HG02571 (cell line): Measurements from ENCODE around the gene LRWD1.
"Not testable (repeated sequence)": the region's sequence is repeated elsewhere in the genome, so short reads cannot be mapped to it uniquely, and the experiment has no call there.

ENCODE experiments used
- ATAC-seq: cut with Tn5 transposase; IDR thresholded peaks from one replicate; pipeline ENCODE4 v1.9.1; 2021; ENCODE audit warnings: mild to moderate bottlenecking, moderate library complexity; ENCODE audit not compliant: unreplicated experiment

LRWD1 gene

DNA sequence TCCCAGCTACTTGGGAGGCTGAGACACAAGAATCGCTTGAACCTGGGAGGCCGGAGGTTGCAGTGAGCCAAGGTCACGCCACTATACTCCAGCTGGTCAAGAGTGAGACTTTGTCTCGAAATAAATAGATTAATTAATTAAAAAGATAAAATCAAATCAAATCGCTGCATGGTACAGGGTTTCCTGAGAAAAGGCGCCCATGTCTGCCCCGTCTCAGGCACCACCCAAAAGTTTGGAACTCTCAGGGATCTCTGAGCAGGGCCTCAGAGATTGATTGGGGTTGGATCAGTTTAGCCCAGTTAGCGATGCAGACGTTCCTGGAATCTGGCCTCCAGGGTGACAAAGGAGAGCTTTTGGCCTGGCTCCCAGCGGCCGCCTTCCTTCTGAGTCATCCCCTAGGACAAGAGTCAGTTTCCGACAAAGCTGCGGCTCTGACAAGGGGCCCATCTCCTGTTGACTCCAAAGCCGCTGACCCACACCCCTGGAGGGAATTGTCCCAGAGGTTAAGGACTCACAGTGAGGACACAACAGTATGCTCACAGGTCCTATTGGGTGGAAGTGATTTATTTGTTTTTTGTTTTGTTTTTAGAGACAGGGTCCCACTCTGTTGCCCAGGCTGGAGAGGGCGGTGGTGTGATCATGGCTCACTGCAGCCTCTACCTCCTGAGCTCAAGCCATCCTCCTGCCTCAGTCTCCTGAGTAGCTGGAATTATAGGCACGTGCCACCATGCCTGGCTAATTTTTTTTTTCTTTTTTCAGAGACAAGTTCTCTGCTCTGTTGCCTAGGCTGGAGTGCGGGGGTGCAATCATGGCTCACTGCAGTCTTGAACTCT is 24.6 kb upstream of the LRWD1 start:
- ATAC-seq = no peak

DNA sequence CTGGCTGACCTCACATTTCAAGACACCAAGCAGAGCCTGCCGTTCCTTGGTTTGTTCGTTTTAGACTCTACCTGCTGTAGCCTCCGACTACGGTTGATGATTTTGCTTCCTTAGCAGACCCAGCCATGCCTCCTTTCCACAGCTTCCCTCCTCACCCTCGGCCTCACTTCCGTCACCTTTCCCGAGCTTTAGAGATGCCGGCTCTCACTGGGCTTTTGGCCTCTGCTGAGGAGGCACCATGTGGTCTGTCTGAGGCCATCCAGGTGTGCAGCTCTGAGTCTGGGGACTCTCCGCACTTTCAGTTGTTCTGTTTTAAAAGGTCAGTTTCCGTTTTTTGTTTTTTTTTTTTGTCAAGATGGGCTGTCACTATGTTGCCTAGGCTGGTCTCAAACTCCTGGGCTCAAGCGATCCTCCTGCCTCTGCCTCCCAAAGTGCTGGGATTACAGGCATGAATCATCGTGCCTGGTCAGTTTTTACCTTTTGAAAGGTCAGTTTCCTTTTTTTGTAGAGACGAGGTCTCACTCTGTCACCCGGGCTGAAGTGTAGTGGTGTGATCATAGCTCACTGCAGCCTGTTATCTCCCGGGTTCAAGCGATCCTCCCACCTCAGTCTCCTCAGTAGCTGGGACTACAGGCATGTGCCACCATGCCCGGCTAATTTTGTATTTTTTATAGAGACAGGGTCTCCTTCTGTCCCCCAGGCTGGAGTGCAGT is 19.7 kb upstream of the LRWD1 start:
- ATAC-seq = peak; percentile 40

DNA sequence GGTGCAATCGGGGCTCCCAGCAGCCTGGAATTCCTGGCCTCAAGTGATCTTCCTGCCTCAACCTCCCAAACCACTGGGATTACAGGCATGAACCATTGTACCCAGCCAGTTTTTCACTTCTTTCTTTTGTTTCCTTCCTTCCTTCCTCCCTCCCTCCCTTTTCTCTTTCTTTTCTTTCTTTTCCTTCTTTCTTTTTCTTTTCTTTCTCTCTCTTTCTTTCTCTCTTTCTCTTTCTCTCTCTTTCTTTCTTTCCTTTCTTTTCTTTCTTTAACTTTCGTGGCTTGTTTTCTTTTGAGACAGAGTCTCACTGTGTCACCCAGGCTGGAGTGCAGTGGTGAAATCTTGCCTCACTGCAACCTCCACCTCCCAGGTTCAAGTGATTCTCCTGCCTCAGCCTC is 19.1 kb upstream of the LRWD1 start:
- ATAC-seq = no peak

DNA sequence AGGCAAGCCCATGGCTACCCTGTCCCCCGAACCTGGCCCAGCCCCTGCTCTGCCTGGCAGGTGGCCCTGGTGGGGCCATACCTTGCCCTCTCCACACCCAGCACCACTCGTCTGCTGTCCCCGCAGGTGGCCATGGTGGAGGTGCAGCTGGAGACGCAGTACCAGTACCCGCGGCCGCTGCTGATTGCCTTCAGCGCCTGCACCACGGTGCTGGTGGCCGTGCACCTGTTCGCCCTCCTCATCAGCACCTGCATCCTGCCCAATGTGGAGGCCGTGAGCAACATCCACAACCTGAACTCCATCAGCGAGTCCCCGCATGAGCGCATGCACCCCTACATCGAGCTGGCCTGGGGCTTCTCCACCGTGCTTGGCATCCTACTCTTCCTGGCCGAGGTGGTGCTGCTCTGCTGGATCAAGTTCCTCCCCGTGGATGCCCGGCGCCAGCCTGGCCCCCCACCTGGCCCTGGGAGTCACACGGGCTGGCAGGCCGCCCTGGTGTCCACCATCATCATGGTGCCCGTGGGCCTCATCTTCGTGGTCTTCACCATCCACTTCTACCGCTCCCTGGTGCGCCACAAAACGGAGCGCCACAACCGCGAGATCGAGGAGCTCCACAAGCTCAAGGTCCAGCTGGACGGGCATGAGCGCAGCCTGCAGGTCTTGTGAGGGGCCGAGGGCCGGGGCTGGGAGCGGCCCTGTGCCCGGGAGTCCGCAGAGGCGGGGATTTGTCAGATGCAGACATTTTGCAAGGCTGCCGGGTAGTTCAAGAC is 18.2 kb upstream of the LRWD1 start:
- ATAC-seq = no peak

DNA sequence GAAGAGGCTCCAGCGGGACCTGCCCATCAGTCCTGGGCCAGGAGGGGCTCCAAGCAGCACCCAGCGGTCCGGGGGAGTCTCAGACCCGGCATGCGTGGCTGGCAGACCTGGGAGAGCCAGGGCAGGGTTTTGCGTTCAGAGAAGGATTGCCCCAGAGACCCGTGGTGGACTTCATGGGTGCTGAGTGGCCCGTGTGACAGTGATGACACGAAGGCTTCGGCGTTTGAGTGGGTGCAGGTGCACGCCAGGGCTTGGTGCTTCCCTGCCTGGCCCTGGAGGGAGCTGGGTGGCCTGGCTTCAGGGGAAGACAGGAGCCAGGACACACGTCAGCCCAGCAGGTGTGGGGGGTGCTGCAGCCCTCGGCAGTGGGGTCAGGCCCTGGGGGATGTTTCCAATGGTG is 17.5 kb upstream of the LRWD1 start:
- ATAC-seq = no peak

DNA sequence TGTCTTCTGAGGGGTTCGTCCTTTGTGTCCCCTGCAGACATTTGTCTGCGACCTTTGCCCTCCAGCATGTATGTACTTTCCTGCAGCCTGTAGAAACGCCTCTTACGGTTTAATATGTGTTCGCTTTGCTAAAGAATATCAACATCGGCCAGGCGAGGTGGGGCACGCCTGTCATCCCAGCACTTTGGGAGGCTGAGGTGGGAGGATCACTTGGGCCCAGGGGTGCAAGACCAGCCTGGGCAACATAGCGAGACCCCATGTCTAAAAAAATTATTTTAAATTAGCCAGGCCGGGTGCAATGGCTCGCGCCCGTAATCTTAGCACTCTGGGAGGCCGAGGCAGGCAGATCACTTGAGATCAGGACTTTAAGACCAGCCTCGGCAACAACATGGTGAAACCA is 15.6 kb upstream of the LRWD1 start:
- ATAC-seq = no peak

DNA sequence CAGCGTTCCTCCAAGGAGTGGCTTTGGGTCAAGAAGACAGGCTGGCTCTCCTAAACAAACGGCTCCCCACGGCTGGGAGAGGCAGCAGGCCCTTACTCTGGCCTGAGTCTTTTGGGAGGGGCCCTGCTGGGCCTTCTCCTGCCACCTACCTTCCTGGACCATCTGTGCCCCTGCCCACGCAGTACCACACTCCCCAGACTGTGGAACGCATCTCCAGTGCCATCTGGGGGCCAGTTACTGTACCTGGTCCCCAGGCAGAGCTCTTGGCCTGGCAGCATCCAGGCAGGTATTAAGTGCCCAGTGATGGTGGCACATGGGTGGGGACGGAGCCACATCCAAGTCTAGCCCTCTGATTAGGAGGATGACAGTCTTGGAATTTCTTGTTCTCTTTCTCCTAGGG is 14.5 kb upstream of the LRWD1 start:
- ATAC-seq = no peak

DNA sequence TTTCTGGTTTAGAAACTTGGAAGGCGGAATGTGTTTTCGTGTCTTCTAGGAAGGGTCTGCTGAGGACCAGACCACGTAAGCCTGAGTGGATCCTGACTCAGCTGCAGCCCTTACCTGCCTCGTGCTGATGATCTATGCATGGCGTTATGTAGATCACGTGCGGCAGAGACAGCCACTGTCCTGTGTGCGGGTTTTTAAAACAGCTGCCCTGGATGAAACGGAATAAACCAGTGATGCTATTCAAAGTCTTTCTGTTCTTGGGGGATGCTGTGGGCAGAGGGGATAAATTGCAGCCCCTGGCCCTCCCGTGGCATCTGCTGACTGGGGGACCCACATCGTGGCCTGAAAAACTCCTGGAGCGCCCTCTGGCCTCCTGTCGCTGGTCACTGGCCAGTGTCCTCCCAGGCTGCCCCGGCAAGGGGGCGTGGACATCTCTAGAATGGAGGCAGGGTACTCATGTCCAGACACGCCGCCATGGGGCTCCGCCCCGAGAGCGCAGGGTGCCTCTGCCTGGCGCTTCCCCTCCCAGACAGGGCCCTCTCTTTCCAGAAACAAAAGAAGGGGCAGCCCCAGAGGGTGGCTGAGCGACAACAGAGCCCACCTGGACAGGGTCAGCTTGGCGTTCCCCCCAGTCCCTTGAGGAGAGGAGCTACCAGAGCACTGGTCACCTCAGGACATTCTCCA is 13.3 kb upstream of the LRWD1 start:
- no peak for ATAC-seq

DNA sequence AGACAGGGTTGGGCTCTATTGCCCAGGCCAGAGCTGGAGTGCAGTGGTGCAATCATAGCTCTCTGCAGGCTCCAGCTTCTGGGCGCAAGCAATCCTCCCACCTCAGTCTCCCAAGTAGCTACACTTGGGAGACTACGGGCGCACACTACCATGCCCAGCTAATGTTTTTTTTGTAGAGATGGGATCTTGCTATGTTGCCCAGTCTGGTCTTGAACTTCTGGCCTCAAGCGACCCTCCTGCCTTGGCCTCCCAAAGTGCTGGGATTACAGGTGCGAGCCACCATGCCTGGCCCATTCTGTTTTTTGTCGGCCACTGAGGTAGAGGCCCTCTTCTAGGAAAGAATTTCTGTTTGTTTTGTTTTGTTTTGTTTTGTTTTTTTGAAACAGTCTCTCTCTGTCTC is 12.3 kb upstream of the LRWD1 start:
- no peak for ATAC-seq

DNA sequence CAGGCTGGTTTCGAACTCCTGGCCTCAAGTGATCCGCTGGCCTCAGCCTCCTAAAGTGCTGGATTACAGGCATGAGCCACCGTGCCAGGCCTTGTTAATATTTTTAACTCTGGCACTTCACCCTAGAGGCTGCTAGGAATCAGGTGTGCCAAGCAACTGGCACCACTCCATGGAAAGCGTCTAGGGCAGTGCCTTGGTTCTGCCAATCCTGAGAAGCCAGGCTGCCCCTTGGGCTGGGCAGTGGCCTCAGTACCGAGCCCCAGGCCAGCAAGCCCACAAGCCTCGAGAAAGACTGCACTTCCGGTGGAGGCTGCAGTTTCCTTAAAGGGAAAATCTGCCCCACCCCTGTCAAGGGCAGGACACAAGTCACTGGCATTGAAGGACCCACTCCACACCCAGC is 11.5 kb upstream of the LRWD1 start:
- no peak for ATAC-seq

DNA sequence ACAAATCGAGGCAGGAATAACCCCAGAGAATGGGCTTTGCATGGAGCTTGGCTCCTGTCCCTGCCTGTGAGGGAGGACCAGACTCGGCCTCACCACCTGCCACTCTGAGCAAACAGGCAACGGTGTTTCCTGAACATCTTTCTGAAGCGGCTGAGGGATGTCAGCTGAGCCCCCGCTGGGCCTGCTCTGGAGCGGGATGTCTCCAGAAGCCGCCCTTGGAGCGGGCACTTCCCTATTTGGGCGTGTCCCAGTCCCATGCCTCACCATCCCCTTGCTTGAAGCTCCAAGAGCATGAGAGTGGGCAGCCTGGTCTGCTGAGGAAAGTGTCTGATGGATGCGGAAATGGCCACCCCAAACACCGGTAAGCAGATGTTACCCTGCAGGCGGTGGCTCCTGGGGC is 10.3 kb upstream of the LRWD1 start:
- no peak for ATAC-seq

DNA sequence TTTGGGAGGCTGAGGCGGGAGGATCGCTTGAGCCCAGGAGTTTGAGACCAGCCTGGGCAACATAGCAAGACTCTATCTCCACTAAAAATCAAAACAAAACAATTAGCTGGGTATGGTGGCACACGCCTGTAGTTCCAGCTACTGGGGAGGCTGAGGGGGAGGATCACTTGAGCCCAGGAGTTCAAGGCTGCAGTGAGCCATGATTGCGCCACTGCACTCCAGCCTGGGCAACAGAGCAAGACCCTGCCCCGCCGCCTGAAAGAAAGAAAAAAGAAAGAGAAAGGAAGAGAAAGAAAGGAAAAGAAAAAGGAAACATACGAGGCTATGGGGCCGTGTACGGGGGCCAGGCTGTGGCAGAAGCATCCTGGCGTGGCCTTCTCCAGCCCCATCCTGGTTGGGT is 9.9 kb upstream of the LRWD1 start:
- not testable (repeated sequence) for ATAC-seq

DNA sequence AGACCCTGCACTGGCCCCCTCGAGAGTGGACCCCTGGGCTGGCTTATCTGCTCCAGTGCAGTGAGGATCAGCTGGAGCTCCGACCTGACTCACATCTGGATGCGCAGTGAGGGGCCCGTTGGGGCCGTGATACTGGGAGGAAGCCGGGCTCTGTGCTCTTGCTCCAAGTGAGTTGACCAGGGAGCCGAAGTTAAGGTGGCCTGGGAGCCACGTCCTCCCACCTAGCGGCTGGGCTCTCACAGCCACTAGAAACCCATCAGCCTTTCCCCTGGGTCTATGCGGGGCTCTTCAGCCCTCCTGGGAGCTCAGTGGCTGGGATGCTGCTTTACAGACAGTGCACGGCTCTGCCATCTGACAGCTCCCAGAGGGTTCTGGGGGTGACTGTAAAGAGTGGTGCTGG is 9.2 kb upstream of the LRWD1 start:
- no peak for ATAC-seq

DNA sequence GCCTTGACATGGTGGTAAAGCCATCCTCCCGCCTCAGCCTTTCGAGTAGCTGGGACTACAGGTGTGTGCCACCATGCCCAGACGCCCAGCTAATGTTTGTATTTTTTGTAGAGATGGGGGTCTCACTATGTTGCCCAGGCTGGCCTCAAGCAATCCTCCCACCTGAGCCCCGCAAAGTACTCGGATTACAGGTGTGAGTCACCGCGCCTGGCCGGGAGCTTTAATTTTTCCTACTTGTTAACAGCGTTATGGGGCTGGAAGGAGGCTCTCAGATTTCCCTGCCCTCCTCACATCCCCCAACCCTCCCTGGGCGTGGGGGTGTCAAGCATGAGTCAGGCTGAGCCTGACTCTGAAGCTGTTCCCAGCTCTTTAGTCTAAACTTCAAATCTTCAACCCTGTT is 8.5 kb upstream of the LRWD1 start:
- ATAC-seq = no peak

DNA sequence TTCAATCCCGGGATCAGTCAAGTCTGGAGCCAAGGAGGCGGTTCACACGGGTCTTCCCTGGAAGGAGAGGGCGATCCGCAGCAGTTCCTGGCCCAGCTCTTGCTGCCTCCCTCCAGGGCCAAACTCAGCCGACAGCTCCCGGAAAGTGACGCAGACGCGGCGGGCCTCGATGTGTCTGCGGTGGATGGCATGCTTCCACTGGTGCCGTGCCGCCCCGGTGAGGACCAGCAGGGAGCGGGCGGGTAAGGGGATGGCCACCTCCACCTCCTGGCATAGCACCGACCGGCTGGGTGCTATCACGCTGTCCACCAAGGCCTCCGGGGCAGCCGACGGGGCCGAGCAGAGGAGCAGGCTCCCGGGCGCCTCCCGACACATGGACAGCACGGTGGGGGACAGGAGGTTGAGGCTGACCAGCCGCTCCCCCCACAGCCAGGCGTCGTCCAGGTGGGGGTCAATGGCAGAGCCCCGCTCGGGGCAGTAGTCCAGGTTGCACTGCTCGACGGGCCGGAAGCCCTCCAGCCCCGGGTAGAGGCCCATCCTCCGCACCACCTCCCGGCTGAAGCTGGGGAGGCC is 7.3 kb upstream of the LRWD1 start:
- no peak for ATAC-seq

DNA sequence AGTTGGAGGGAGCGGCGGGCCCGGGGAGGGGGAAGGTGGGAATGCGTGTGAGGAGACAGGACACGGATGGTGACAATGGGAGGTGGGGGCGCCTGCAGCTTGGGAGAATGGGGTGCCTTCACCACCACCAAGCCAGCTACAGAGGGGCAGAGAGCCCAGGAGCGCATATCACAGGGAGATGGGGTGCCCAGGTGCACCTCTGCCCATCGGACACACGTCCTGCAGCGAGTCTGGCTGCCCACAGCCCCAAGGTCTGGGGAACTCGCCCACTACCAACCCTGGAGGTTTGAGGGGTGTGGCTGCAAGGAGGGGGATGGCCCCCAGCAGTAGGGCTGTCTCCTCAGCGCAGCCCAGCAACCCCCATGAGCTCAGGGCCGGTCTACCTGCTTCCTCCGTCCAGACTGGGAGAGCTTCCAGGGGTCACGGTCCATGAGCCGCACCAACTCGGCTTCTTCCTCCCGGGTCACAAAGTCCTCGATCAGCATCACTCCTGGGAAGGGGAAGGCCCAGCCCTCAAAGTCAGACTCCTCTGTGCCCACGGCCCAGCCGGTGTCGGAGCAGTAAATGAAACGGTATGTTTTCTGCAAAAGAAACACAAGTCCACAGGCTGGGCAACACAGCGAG is 5.5 kb upstream of the LRWD1 start:
- no peak for ATAC-seq

DNA sequence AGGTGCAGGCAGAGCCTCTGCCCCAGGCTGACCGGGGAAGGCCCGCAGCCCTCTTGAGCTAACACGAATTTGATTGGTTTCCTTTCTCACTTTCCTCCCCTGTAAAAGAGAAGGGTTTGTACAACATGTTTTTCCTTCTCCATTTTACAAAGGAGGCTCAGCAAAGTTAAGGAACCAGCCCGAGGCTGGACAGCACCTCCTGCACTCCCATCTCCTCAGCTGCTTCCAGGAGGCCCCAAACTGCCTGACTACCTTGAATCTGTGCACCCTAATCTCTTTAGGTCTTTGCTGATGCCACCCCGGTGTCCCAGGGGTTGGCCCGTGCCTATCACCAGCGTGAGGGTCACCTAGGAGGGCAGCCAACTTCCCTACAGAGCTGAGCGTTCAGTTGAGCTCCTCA is 4.3 kb upstream of the LRWD1 start:
- ATAC-seq = no peak

DNA sequence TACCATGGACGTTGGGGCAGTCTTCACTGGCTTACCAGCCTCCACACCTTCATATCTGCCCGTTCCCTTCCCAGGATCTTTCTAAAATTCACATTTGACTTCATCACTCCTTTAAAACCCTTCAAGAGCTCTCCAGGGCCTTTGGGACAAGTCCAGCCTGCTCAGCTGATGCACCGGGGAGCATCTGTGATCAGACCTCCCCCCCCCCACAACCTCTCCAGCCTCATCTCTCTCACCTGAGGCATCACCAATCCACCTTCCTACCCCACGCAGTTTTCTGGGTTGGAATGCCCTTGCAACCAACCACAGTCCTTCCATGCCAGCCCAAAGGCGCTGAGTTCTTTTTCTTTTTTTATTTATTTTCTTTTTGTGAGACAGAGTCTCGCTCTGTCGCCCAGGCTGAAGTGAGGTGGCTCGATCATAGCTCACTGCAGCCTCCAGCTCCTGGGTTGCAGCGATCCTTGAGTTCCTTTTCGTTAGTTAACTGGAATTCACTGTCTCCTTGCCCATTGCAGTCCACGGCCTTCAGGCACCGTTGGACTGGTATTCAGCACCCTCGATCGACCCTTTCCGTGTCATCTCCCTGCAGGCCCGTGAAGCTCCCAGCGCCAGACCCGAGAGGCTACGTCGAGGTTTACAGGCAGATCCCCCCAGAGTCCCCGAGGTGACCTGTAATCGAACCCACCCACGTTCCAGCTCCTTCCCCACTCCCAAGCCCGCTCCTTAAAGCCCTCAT is 775 bp upstream of the LRWD1 start:
- ATAC-seq = peak; percentile 5

DNA sequence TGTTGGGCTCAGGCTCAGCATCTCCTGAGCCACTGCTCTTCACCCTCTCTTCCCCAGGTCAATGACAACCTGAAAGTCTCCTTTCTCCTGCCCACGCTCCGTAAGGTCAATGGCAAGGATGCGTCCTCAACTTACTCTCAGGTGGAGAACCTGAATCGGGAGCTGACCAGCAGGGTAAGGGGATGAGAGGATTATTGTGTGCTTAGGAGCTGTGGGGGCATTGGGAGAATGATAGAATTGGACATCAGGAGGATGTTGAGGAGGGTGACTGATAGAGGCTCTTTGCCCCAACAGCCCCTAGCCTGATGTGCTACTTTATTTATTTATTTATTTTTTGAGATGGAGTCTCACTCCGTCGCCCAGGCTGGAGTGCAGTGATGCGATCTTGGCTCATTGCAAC is 1.3 kb downstream of the LRWD1 start:
- ATAC-seq = no peak
